ENCODE results near the gene SRPK2.

Gene SRPK2

DNA sequence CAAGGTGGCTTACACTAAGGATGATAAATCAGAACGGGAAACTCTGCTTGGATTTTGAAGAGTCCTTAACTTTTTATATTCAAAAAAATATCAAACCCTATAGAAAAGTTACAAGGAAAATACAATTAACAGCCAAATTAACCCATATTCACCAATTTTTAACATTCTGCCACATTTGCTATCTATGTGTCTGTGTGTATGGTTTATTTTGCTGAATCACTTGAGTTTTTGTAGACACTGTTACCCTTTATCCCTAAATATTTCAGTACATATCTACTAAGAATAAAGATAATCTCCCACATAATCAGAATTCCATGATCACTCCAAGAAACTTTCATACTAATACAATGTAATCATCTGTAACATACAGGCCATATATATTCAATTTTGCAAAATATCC lies 1.2 kb upstream of the SRPK2 start:
- peaks cover 18% of the 10 kb centered on the region for H3K79me2 ChIP-seq
- H3K27me3 ChIP-seq (ENCODE audit: control insufficient read depth, insufficient read depth, low read length) = no peaks in the 10 kb centered on the region
- H2AFZ ChIP-seq = no peak overlapping the region
- TF ChIP-seq, protein P1, sequence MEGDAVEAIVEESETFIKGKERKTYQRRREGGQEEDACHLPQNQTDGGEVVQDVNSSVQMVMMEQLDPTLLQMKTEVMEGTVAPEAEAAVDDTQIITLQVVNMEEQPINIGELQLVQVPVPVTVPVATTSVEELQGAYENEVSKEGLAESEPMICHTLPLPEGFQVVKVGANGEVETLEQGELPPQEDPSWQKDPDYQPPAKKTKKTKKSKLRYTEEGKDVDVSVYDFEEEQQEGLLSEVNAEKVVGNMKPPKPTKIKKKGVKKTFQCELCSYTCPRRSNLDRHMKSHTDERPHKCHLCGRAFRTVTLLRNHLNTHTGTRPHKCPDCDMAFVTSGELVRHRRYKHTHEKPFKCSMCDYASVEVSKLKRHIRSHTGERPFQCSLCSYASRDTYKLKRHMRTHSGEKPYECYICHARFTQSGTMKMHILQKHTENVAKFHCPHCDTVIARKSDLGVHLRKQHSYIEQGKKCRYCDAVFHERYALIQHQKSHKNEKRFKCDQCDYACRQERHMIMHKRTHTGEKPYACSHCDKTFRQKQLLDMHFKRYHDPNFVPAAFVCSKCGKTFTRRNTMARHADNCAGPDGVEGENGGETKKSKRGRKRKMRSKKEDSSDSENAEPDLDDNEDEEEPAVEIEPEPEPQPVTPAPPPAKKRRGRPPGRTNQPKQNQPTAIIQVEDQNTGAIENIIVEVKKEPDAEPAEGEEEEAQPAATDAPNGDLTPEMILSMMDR (IDR thresholded peaks at IDR 0.05) = no peak
- H3K36me3 ChIP-seq (ENCODE audit: control insufficient read depth, insufficient read depth, low read length) = no peaks in the 10 kb centered on the region
- no peaks in the 10 kb centered on the region for H3K9me3 ChIP-seq (ENCODE audit: control insufficient read depth, low read length)
- no peaks in the 10 kb centered on the region for H3K4me1 ChIP-seq
- no peak overlapping the region for H3K9ac ChIP-seq
- H3K4me3 ChIP-seq (ENCODE audit: low read depth, low read length) = no peak overlapping the region
- H3K4me2 ChIP-seq (ENCODE audit: low read length) = no peak overlapping the region
- no peak overlapping the region for H3K27ac ChIP-seq

DNA sequence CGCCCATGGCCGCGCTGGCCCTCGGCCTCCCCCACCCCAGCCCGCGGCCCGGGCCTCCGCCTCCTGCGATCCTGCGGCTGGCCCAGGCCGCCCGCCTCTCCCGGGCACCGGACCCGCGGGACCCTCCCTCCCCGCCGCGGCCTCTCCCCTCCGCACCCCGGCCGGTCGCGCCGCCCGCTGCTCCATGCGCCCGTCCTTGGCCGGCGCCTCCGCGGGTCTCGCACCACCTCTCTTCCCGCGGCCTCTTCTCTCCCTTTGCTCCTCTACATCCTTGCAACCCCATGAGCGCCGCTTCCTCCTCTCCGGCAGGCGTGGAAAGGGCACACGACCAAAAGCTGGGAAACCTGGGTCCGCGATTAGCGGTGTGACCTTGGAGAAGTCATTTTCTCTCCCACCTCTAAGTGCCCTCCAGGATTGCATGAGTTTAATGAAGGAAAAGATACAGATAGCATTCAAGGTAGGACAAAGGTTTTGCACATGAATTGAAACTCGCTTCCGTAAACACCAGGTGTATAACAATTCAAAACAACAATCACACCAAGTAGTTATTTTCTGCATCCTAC lies 448 bp upstream of the SRPK2 start:
- TF ChIP-seq, protein P1 (IDR thresholded peaks at IDR 0.05) = no peak

DNA sequence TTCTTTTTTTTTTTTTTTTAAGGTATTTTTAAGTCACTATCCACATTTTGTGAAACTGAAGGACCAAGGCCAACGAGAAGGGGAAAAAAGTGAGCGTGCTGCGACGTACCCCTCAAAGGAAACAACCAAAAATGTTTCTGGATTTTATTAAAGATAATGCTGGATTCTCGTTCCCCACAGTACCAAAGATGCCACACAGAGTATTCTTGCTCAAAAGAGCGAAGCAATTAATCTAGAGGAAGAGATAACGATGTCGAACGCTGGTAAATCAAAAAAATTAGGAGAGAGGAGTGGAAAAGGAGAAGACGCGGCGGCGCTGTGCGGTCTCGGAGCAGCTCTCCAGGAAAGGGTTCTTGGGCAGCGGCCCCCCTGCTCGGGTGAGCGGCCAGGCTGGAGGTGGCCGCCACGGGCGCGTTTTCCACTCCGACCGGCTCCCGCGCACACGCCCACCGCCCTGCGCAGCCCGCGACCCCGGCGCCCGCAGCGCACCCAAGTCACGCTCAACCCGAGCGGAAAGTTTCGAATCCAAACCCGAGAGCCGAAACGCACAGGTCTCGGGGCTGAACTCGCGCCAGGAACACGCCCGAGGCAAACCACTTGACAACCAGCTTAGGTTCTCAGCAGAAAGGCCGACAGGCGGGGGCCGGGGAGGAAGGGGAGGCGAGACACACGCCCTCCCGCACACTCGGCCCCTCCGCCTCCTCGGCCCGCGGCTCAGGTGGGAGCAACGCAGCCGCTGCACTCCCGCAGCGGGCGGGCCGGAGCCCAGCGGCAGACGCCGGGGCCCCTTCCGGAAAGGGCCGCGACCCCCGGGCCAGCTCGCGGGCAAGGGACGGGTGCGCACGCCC lies 989 bp downstream of the SRPK2 start:
- H3K27ac ChIP-seq = no peak overlapping the region
- peaks cover 28% of the 10 kb centered on the region for H3K79me2 ChIP-seq

More for the DNA sequence above, 448 bp upstream of the SRPK2 start:
- Histone ChIP-seq H3K36me3 (ENCODE audit: control insufficient read depth, insufficient read depth, low read length) (no peaks in the 10 kb centered on the region), H3K27ac (peak overlapping the region; percentile 48), H3K9ac (no peak overlapping the region), H3K27me3 (ENCODE audit: control insufficient read depth, insufficient read depth, low read length) (no peaks in the 10 kb centered on the region), H3K4me2 (ENCODE audit: low read length) (peak overlapping the region; percentile 58), H3K9me3 (ENCODE audit: control insufficient read depth, low read length) (no peaks in the 10 kb centered on the region), H3K79me2 (peaks cover 22% of the 10 kb centered on the region), H2AFZ (peak overlapping the region; percentile 88), H3K4me1 (no peaks in the 10 kb centered on the region), H3K4me3 (ENCODE audit: low read depth, low read length) (peak overlapping the region; percentile 42)

DNA sequence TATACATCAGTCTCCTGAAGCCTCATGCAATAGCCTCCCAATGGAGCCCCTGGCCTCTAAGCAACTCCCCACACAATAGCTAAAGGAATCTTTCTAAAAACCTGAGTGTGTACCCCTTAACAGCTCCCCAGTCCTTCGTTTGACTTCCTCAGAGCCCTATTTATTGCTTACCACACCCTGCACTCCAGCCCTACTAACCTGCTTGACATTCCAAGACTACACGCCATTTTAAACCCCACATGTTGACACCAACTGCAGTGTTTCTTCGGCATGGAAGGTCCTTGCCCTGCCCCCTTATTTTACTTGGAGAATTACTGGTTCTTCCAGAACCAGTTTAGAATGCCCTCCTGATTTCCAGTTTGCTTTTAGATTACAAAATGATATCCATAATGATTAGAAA lies 10.8 kb downstream of the SRPK2 start:
- Histone ChIP-seq H3K4me1 (no peaks in the 10 kb centered on the region), H3K36me3 (ENCODE audit: control insufficient read depth, insufficient read depth, low read length) (no peaks in the 10 kb centered on the region), H3K4me2 (ENCODE audit: low read length) (no peak overlapping the region), H3K27me3 (ENCODE audit: control insufficient read depth, insufficient read depth, low read length) (no peaks in the 10 kb centered on the region), H3K9ac (no peak overlapping the region), H3K27ac (no peak overlapping the region), H3K79me2 (peaks cover 59% of the 10 kb centered on the region), H3K9me3 (ENCODE audit: control insufficient read depth, low read length) (no peaks in the 10 kb centered on the region), H3K4me3 (ENCODE audit: low read depth, low read length) (no peak overlapping the region), H2AFZ (no peak overlapping the region)
- TF ChIP-seq, protein P1 (IDR thresholded peaks at IDR 0.05) = no peak

More for the DNA sequence above, 989 bp downstream of the SRPK2 start:
- H3K9ac ChIP-seq = peak overlapping the region; percentile 21
- TF ChIP-seq, protein P1 (IDR thresholded peaks at IDR 0.05) = no peak
- H3K4me2 ChIP-seq (ENCODE audit: low read length) = peak overlapping the region; percentile 86
- H3K4me1 ChIP-seq = no peaks in the 10 kb centered on the region
- H2AFZ ChIP-seq = peak overlapping the region; percentile 92
- H3K4me3 ChIP-seq (ENCODE audit: low read depth, low read length) = peak overlapping the region; percentile 59
- H3K9me3 ChIP-seq (ENCODE audit: control insufficient read depth, low read length) = no peaks in the 10 kb centered on the region
- no peaks in the 10 kb centered on the region for H3K27me3 ChIP-seq (ENCODE audit: control insufficient read depth, insufficient read depth, low read length)
- H3K36me3 ChIP-seq (ENCODE audit: control insufficient read depth, insufficient read depth, low read length) = no peaks in the 10 kb centered on the region
